ENCODE measurements around the gene SLC25A13.

SLC25A13 gene

DNA sequence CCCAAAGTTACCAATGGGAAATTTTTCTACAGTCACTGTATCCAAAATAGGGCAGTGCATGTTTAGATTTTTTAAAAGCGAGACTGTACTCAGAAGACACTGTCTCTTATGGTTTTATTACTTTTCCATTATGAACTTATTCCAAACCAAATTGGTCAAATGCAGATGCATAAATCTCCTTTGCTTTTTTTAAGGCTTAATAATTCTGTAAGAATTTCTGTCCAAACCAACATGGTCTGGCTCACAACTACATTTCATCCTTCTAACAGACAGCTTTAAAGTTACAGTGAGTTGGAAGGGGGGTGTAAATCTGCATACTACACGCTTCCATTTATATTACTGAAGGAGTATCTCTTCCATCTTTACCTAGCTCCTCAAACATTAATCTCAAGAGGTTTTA, 199.2 kb downstream of the SLC25A13 start:
- Mint-ChIP-seq H3K4me3 (no peak overlapping the region), H3K9me3 (no peaks in the 10 kb centered on the region), H3K27me3 (no peaks in the 10 kb centered on the region), H3K4me1 (ENCODE audit: low read depth) (no peaks in the 10 kb centered on the region), H3K36me3 (ENCODE audit: low read depth) (peaks cover 20% of the 10 kb centered on the region), H3K27ac (no peak overlapping the region)

DNA sequence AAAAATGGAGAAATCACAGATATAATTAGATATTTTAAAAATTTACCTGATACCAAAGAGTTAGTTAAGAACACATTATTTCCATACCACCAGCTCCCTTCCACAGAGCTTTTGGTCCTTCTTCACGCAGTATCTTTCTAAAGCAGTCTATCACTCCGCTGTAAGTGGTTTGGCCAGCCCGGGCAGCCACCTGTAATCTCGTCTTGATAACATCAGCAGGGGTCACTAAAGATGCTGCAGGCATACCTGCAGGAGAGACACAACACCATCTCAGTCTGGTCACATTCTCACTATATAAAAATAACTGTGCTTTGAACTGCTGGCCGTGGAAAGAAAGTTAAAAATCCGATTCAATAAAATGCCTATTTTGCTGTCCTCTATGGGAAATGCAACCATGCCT, 200.1 kb downstream of the SLC25A13 start:
- Mint-ChIP-seq H3K27me3 (no peaks in the 10 kb centered on the region), H3K9me3 (no peaks in the 10 kb centered on the region), H3K36me3 (ENCODE audit: low read depth) (peaks cover 20% of the 10 kb centered on the region), H3K27ac (no peak overlapping the region), H3K4me1 (ENCODE audit: low read depth) (no peaks in the 10 kb centered on the region), H3K4me3 (no peak overlapping the region)

DNA sequence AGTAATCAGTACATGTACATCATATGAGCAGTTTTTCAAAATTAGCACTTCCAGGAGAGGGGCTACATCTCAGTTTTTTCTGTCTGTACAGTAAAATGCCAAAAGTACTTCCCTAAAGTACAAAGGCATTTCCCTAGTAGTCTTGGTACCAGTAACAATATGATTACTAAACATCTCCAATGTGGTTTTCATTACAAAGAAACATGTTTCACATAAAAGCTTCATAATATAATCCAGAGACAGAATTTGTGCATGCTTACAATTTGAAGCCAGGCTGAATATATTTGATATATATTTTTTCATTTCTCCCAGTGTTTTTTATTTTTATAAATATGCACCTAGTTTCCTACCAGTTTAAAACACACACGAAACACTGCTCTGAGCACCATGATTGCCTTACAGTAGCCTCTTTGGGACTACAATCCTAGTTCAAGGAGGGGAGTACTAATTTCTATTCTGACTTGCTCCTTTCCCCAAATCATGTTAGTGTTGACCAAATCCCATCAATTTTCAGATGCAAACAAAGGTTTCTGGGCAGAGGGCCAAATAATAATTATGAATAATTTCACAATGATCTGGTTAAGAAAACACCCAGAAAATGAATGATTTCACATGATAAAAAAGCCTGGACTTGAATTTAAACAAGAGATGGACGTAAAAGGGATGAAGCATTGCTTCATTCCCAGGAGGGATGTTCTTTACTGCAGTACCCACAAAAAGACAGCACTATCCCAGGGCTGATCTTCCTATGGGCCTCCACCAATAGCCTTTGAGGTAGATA, 201.3 kb downstream of the SLC25A13 start:
- H3K9me3 Mint-ChIP-seq, result no peaks in the 10 kb centered on the region
- peaks cover 20% of the 10 kb centered on the region for H3K36me3 Mint-ChIP-seq (ENCODE audit: low read depth)
- H3K27ac Mint-ChIP-seq, result no peak overlapping the region
- no peaks in the 10 kb centered on the region for H3K4me1 Mint-ChIP-seq (ENCODE audit: low read depth)
- H3K27me3 Mint-ChIP-seq, result no peaks in the 10 kb centered on the region
- H3K4me3 Mint-ChIP-seq, result no peak overlapping the region

DNA sequence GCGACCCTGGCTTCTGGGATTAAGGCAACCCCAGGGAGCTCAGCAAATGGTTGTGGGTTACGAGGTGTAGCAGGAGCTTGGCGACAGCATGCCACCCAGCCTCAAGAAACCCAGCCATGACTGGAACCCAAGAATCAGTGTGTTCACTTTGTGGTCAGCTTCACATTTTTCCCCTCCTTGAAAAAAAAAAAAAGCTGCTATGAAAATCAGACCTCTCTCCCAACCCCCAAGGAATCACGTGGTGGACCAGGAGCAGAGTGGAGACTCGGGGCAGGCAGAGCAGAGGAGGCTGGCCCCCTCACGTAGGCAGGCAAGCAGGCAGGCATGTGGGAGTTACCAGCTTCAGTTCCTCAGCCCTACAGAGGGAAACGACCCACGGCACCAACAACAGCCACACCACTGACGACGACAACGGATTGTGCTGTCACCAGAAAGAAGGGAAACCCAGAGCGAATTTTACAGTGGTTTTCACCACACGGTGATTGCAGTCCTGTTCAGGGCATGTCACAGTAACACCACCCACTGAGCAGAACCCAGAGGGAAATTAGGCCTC, 203.4 kb downstream of the SLC25A13 start:
- H3K27me3 Mint-ChIP-seq, result no peaks in the 10 kb centered on the region
- no peak overlapping the region for H3K4me3 Mint-ChIP-seq
- H3K9me3 Mint-ChIP-seq, result no peaks in the 10 kb centered on the region
- H3K27ac Mint-ChIP-seq, result no peak overlapping the region
- no peaks in the 10 kb centered on the region for H3K4me1 Mint-ChIP-seq (ENCODE audit: low read depth)
- H3K36me3 Mint-ChIP-seq (ENCODE audit: low read depth), result peaks cover 20% of the 10 kb centered on the region

DNA sequence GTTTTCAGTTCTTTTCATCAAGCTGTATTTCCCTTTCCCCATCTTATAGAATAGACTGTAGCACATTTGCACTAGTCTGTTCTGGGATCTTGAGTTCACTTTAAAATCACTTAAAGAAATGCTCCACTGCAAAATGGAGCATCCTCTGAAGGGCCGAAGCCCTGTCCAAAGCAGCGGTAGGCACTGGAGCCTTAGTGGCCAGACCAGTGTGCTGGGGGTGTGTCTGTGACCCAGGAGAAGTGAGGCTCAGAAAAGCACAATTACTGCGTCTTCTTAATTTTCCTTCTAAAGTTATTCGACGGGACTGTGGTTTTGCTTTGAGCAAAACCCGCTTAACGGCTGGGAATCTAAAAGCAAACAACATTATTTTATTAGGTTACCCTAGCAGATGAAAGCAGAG, 205.7 kb downstream of the SLC25A13 start:
- Mint-ChIP-seq H3K27me3 (peaks cover 13% of the 10 kb centered on the region), H3K4me1 (ENCODE audit: low read depth) (no peaks in the 10 kb centered on the region), H3K27ac (no peak overlapping the region), H3K36me3 (ENCODE audit: low read depth) (peaks cover 13% of the 10 kb centered on the region), H3K9me3 (peaks cover under 1% of the 10 kb centered on the region), H3K4me3 (no peak overlapping the region)

DNA sequence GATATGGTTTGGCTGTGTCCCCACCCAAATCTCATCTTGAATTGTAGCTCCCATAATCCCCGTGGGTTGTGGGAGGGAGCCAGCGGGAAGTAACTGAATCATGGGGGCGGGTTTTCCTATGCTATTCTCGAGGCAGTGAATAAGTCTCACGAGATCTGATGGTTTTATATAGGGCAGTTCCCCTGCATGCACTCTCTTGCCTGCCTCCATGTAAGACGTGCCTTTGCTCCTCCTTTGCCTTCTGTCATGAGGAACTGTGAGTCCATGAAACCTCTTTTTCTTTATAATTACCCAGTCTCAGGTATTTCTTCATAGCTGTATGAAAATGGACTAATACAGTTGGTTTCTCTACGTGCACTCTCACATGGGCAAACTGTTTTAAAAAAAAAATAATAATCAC, 207.7 kb downstream of the SLC25A13 start:
- peaks cover 3% of the 10 kb centered on the region for H3K9me3 Mint-ChIP-seq
- H3K4me1 Mint-ChIP-seq (ENCODE audit: low read depth), result no peaks in the 10 kb centered on the region
- H3K27ac Mint-ChIP-seq, result no peak overlapping the region
- no peak overlapping the region for H3K4me3 Mint-ChIP-seq
- H3K27me3 Mint-ChIP-seq, result peaks cover 25% of the 10 kb centered on the region
- no peaks in the 10 kb centered on the region for H3K36me3 Mint-ChIP-seq (ENCODE audit: low read depth)

DNA sequence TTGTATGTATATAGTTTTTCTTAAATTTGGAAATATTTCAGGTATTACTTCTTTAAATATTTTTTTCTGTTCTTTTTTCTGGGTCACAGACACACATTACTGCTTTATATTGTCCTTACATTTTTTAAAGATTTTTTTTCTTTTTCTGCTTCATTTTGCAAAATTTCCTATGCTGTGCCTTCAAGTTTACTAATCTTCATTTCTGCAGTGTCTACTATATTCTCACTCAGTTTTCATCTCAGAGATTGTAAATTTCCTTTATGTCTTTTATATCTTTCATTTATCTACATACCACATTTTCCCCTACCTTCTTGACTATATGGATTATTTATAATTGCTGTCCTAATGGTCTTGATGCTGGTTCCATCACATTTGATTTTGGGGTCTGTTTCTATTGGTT, 210.5 kb downstream of the SLC25A13 start:
- Mint-ChIP-seq H3K27ac (no peak overlapping the region), H3K9me3 (peaks cover 3% of the 10 kb centered on the region), H3K4me1 (ENCODE audit: low read depth) (no peaks in the 10 kb centered on the region), H3K27me3 (peaks cover 31% of the 10 kb centered on the region), H3K4me3 (no peak overlapping the region), H3K36me3 (ENCODE audit: low read depth) (no peaks in the 10 kb centered on the region)

DNA sequence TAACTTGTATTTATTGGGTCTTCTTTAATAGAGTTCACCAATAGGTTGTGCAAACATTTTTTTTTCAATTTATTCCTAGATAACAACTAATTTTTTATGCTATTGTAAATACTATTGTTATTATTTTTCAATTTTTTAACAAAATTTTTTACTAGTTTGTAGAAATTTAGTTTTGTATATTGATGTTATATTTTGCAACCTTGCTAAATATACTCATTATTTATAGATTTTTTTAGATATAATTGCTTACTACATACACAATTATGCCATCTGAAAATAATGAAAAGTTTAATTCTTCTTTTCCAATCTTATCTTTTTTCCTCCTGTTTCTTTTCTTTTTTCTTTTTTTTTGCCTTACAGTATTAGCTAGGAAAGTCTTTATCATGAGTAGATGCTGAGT, 216.9 kb downstream of the SLC25A13 start:
- peaks cover 10% of the 10 kb centered on the region for H3K27me3 Mint-ChIP-seq
- H3K4me1 Mint-ChIP-seq (ENCODE audit: low read depth), result no peaks in the 10 kb centered on the region
- H3K4me3 Mint-ChIP-seq, result no peak overlapping the region
- no peaks in the 10 kb centered on the region for H3K9me3 Mint-ChIP-seq
- no peak overlapping the region for H3K27ac Mint-ChIP-seq
- no peaks in the 10 kb centered on the region for H3K36me3 Mint-ChIP-seq (ENCODE audit: low read depth)

DNA sequence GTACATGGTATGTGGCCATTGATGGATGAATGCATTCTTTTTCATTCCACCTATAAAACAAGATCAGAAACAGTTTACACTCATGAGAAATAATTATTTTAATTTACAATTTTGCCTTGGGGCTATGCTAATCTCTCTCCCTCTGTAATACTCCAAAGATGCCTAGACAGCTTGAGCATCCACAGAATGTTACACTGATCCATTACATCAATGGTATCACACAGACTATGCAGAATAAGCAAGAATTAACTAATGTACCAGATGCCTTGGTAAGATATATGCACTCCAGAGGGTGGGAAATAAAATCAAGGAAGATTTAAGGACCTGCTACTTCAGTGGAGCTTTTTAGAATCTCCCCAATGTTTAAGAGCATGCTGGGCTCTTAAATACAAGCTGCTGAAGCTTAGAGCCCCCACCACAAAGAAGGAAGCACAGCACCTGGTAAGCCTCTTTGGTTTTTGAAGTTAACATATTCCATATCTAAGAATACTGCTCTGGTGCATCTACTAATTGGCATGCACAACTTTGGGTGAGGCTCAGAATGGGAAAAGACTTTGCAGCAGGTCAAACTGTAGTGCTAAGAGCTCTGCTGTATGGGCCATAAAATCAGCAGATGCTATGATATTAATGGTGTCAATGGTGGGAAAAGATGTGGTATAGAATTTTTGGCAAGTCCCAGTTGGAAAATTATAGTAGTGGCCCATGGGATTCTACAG, 219.6 kb downstream of the SLC25A13 start:
- Mint-ChIP-seq H3K27me3 (peaks cover 7% of the 10 kb centered on the region), H3K27ac (no peak overlapping the region), H3K4me1 (ENCODE audit: low read depth) (no peaks in the 10 kb centered on the region), H3K4me3 (no peak overlapping the region), H3K9me3 (peaks cover 8% of the 10 kb centered on the region), H3K36me3 (ENCODE audit: low read depth) (no peaks in the 10 kb centered on the region)

DNA sequence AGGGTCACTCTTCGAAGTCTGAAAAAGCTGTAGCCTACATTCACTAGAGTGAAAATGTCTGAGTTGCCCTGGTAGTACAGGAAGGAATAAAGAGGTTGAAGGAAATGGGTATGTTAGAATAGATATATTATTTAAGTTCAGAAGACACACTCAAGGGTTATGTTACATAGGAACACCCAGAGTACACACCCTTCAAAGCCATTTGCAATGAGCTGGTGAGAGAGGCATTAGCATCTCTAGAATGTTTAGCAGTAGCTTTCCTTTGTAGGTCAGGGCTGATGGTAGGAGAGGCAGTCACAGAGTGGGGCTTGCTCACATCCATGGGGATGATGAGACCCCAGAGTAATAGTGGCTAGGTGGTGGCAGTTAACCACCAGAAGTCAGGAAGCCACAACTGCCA, 221.2 kb downstream of the SLC25A13 start:
- Mint-ChIP-seq H3K27ac (no peak overlapping the region), H3K36me3 (ENCODE audit: low read depth) (no peaks in the 10 kb centered on the region)

DNA sequence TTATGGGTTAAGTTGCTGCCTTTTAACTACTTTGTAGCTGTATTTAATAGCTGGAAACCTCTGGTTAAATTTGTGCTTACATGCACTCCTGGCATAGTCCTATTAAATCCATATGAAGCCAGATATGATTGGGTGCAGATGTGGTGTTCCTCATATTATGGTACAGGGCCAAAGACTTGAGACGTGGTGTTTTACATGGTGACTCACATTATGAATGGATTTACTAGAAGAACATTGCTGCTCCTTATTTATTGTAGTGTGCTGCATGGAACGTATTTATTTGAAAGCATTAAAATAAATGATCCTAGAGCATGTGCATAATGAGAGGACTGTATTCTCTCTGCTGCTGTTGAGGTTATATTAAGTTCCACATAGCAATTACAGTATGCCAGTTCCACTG, 224.1 kb downstream of the SLC25A13 start:
- Mint-ChIP-seq H3K27ac (no peak overlapping the region), H3K4me3 (no peak overlapping the region), H3K36me3 (ENCODE audit: low read depth) (no peaks in the 10 kb centered on the region), H3K4me1 (ENCODE audit: low read depth) (no peaks in the 10 kb centered on the region), H3K9me3 (peaks cover 8% of the 10 kb centered on the region), H3K27me3 (peaks cover 31% of the 10 kb centered on the region)

More for the DNA sequence above, 221.2 kb downstream of the SLC25A13 start:
- no peak overlapping the region for H3K4me3 Mint-ChIP-seq
- H3K27me3 Mint-ChIP-seq, result peaks cover 12% of the 10 kb centered on the region
- H3K9me3 Mint-ChIP-seq, result peaks cover 8% of the 10 kb centered on the region
- H3K4me1 Mint-ChIP-seq (ENCODE audit: low read depth), result no peaks in the 10 kb centered on the region

DNA sequence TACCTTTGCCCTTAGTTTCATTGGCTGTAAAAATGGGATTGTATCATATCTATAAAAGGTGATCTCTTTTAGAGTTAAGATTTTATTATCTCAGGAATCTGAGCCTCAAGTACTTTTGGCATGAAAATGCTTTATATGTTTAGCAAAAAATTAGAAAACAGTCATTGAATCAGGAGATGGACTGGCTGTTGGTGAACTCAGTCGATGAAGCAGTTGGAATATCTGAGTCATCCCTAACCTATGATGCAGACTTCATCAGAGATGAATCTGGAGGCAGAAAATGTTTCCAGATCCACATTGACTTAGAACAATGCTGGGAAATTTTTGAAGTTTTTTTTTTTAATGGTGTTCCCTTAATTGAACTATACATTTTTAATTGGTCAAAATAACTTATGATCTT, 228.5 kb downstream of the SLC25A13 start:
- Mint-ChIP-seq H3K27ac (no peak overlapping the region), H3K4me1 (ENCODE audit: low read depth) (no peaks in the 10 kb centered on the region), H3K36me3 (ENCODE audit: low read depth) (no peaks in the 10 kb centered on the region), H3K9me3 (no peaks in the 10 kb centered on the region), H3K27me3 (peaks cover 49% of the 10 kb centered on the region), H3K4me3 (no peak overlapping the region)

DNA sequence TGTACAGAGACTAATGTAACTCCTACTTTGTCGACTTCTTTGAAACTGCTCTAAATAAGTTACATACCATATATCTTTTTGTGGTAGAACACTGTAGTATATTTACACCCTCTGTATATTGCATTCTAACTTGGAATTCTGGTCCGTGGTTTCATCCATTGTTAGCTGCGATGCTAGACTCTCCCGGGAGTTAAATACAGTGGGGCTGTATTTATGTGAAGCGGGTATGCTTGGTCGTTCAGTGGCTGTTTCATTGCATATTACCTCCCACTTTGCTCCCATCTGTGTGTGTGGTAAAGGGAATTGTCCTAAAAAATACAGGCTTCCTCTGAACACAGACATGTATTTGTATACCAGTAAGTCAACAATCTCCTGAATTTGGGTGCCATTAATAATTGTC, 231.1 kb downstream of the SLC25A13 start:
- Mint-ChIP-seq H3K4me3 (no peak overlapping the region), H3K9me3 (no peaks in the 10 kb centered on the region), H3K36me3 (ENCODE audit: low read depth) (no peaks in the 10 kb centered on the region), H3K4me1 (ENCODE audit: low read depth) (no peaks in the 10 kb centered on the region), H3K27ac (no peak overlapping the region), H3K27me3 (peaks cover 39% of the 10 kb centered on the region)

DNA sequence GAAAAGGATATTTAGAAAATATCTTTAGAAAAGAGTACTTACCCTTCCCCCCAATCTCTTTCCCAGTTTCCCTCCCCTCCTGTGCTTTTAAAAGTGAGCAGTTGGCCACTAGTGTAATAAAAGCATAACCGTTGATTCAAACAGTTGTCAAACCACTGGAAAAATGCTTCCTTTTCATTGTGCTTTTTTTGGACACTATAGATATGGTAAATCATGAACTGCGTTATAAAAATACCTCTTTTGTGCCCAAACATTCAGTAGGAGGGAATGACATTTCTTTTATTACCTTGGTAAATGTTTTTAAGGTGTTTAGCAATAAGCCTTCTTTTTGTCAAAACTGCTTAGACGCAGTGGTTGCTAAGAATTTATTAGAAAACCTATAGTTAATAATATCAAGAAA, 232.4 kb downstream of the SLC25A13 start:
- Mint-ChIP-seq H3K4me1 (ENCODE audit: low read depth) (no peaks in the 10 kb centered on the region), H3K36me3 (ENCODE audit: low read depth) (no peaks in the 10 kb centered on the region), H3K9me3 (no peaks in the 10 kb centered on the region), H3K27me3 (peaks cover 31% of the 10 kb centered on the region), H3K27ac (no peak overlapping the region), H3K4me3 (no peak overlapping the region)

DNA sequence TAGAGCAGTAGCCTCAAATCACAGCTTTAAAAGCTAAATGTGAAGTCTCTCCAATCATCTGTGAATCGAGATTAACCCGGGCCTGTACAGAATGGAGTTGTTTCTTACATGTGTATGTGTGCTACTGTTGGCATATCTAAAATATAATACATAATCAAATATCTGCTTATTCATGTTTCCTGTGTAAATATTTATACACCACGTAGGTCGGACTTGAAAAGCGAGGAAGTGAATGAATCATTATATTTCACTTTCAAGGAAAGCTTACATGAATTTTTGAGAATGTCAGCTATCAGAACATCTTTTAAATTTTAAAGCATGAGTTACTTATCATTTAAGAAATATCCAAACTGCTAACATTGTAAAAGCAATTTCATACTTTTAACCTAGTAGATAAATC, 233.3 kb downstream of the SLC25A13 start:
- Mint-ChIP-seq H3K4me3 (no peak overlapping the region), H3K9me3 (no peaks in the 10 kb centered on the region), H3K27me3 (peaks cover 24% of the 10 kb centered on the region), H3K4me1 (ENCODE audit: low read depth) (no peaks in the 10 kb centered on the region), H3K27ac (no peak overlapping the region), H3K36me3 (ENCODE audit: low read depth) (no peaks in the 10 kb centered on the region)

Measured in stimulated activated naive CD8-positive, alpha-beta T cell treated with anti-CD3 and anti-CD28 coated beads, Interleukin-15, Interleukin-2, amounts not matched to agents 100 ng/mL and 50 ng/mL, for 24 hours (primary cell).